HG03565 (cell line): ENCODE results near the gene SCN8A.
"Not testable (repeated sequence)": the region's sequence is repeated elsewhere in the genome, so short reads cannot be mapped to it uniquely, and the experiment has no call there.

Source experiments
- ATAC-seq: cut with Tn5 transposase; IDR thresholded peaks from one replicate; pipeline ENCODE4 v1.9.1; 2021; ENCODE audit warnings: mild to moderate bottlenecking, moderate library complexity; ENCODE audit not compliant: unreplicated experiment

Gene SCN8A

DNA sequence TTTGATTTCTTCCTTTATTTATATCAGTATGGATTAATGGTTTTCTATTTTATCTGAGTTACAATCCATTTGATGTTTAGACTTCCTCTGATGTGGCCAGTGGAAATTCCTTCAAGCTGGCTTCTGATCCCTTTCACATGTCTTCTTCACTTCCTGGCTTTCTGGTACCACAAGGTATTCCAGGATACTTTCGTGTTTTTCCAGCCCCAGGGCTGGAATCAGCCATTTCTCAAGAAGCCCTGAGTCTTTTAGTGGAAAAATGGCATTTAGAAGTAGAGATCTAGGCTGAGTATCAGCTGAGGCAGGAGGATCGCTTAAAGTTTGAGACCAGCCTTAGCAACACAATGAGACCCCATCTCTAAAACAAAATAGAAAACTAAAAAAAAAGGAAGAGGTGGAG, 164.2 kb downstream of the SCN8A start:
- no peak for ATAC-seq

DNA sequence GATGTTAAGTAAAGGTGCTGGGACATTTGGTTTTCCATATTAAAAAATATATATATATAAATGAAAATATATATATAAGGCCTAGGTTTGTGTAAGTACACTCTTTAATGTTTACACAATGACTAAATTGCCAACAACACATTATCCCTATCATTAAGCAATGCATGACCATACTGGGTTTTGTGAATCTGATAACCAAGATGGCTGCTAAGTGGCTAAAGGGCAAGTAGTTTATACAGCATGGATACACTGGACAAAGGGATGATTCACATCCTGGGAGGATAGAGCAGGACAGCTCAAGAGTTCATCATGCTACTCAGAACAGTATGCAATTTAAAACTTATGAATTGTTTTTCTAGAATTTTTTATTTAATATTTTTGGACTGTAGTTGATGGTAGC, 168.1 kb downstream of the SCN8A start:
- ATAC-seq, result no peak

DNA sequence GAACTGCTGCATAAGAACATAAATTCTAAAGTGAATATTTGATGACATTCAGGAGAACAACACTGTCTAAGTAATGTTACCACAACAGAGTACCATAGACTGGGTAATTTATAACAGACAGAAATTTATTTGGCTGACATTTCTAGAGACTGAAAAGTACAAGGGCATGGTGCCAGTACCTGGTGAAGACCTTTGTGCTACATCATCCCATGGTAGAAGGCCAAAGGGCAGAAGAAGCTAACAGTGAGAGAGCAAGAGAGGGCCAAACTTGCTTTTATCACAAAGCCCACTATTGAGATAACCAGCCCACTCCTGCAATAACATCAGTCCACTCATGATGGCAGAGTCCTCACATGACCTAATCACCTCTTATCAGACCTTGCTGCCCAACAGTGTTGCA, 168.7 kb downstream of the SCN8A start:
- ATAC-seq, result no peak

DNA sequence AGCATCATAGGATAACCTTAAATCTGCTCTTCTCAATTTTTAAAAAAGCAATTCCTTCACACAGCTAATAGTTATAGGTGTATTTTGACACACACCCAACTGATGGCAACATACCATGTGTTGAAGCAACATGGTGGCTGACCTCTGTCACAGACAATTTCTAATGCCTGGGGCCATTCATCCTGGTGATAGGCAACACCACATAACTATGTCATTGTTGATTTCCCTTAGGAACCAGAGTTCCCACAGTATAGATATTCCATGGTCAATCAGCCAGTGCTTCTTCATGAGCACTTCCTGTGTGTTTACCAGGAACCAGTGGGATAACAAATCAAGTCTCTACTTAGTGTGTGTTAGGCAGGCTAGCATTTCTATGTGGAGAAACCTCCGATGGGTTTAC, 169.2 kb downstream of the SCN8A start:
- ATAC-seq, result no peak

DNA sequence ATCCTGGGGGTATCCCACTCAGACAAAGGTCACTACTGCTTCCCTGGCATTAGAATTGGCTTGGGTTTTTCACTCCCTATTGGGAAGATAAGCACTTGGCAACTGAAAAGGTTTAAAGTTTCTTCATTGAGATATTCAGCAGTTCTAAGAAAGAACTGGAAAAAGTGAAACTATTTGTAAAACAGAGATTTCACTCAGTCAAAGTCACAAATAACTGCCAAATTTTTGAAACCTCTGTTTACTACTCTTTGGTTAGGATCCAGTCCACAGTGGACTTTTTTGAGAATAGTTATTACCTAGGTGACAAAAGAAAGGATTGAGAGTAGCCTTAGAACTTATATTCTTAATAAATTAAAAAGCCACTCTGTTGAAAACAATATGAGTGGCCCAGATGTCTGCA, 172.7 kb downstream of the SCN8A start:
- ATAC-seq, result no peak

DNA sequence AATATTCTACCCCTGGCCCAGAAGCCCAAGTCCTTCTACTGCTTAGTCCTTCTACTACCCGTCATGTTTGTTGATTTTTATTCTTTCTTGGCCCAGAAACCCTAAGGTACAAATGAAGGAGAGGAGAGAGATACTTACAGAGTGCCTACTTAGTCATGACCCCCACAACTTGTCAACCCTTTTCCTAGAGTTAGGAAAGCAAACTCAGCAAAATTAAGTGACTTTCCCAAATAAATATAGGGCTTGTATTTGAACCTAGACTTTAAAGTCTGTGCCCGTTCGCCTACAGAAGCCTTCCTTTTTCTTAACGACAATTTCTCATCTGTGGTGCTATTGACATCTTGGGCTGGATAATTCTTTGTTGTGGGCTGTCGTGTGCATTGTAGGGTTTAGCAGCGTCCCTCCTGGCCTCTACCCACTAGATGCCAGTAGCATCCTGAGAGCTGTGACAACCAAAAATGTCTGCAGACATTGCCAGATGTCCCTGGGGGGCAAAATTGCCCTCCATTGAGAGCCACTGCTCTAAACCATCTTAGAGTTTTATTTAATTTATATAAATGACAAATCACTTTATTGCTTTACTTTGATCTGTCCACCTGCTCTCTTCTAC, 175.1 kb downstream of the SCN8A start:
- ATAC-seq, result no peak

DNA sequence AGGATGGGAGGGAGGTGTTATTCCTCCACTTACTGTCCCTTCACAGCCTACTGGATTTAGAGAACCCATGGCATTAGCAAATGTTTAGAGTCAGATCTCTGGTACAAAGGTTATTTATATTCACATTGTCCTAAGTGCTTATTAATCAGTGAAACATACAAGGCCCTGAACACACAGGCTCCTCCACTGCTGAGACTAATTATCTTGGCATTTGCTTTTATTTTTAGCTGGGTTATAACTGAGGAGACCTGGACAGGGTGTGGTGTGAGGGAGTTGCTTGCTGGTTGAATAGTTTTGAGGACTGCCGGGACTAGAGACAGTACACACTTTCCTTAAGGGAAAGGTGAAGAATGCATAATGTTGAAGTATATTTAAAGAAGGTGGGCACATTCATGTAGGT, 180.0 kb downstream of the SCN8A start:
- ATAC-seq, result no peak

DNA sequence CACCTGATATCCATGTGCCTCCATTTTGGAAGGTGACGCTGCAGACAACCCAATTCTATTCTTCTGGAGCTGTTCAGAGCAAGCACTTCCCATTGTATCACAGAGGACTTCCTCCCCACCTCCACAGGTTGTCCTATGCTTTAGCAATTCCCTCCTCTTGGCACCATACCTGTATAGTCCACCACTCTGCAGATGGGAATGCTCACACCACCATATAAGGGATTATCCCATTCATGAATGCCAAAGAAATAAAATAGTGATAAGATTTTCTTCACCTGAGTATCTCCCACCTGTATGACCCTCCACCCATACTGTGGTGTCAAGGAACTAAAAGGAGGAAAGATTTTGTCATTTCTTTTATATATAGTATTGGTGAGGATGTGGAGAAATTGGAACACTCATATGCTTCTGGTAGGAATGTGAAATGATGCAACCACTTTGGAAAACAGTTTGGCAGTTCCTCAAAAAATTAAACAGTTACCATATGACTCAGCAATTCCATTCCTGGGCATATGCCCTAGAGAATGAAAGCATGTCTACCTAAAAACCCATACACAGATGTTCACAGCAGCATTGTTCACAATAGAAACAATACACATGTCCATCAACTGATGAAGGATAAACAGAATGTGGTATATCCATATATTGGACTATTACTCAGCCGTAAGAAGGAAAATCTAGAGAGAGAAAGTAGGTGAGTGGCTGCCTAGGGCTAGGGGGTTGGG, 182.3 kb downstream of the SCN8A start:
- ATAC-seq, result no peak

DNA sequence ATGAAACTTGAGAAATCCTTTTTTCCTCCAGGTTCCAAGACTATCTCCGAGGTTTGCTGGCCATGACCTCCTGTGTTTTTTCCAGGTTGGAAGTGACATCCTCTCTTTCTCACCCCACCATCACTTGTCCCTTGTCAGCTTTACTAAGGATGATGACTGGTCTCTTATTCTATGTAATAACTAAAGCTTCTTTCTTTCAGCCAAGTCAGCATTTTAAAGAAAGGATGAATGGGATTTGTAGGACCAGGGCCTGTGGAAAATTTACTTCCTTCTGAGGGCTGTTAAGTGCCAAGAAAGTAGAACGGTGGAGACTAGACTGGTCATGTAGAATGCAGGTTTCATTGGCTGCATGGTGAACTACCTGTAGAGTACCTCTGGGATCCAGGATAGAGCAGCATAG, 183.9 kb downstream of the SCN8A start:
- no peak for ATAC-seq

DNA sequence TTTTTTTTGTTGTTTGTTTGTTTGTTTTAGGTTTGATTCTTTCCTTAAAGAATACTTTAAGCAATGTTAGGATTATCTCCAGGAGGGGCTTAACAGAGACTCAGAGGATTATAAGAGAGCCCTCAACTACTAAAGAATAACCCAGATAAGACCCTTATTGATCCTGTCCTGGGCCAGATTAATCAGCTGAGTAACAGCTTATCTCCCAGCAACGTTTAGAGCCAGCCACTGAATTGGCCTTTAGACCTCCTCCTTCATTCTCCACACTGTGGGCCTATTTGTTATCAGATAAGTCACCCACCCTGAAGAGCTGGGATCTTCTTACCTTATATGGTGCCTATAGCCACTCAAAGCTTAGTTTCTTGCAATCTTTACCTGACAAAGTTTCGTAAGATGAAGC, 186.4 kb downstream of the SCN8A start:
- no peak for ATAC-seq

DNA sequence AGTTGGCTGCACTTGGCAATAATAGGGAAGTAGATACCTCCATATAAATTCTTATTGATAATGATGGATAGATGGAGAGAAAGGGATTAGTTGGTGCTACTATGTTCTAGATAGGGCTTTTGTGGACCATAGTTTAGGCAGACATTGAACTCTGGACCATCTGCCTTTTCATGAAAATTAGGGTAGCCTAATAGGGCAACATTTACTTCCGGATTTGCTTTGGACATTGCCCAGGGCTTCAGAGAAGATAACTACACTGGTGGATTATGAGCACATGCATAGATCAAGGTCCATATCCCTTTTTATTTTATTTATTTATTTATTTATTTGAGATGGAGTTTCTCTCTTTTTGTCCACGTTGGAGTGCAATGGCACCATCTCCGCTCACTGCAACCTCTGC, 186.9 kb downstream of the SCN8A start:
- ATAC-seq, result no peak

DNA sequence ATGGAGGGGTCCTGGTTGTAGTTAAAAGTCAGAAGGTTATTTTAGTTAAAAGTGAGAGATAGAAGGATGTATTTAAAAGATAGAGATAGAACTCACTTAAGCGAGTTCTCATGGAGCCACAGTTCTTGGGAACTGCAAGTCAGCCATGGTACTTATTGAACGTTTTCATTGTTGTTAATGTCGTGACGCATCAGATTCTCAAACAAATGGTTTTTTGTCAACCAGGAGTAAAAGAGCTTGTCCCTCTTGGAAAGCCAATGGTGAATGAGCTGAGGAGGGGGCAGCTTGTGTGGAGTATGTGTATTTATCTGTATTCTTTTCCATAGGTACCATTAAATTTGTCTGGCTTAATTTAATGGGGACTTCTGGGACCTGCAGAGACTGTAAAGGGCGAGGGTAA, 188.8 kb downstream of the SCN8A start:
- ATAC-seq, result no peak

DNA sequence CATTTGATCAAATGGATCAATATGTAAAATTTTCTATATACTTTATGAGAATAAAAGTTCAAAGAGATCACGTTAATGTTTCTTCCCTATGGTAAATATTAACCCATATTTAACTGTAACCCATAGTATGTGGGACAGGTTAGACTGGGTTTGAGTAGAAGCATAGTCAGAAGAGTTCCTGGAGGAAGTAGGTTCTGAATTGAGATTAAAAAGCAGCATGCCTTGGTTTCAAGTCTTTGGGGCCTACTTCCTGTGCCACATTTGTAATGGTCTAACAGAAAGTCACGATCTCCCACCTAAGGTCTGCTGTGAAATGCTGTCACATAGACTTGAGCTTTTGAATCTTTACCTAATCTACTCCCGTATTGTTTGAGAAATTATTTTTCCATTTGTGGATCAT, 193.7 kb downstream of the SCN8A start:
- ATAC-seq, result no peak

DNA sequence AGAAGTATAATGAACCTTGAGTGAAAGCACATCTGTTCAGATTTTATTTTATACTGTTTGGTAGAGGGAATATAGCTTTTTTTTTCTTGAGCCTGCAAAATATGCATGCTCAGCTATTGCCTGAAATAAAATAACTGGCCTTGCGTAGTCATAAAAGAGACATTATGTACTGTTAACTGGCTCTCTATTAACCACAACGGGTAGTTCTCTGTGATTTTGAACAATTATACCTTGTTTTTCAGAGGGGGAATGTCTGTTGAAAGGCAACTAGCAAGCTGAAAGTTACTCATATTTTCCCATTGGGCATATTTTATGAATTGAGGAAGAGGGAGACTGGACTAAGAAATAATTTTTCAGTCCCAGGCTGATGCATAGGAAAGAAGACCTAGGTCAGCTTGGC, 194.9 kb downstream of the SCN8A start:
- ATAC-seq, result no peak

DNA sequence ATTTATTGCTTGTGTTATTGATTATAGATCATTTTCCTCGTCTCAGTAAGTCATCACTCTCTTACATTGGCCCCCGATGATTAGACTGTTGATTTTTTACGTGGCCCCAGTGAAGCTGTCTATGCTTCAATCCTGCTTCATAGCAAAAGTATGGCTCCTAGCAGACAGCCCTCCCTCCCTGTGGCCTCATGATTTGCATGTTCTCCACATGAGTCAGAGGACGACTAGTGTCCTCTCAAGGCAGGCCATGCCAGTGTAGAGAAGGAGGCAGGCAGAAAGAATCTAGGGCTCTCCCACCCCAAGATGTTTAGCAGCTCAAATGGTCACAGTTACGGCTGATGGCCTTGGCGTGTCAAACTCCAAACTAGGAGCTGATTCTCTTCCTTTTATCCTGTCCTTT, 197.8 kb downstream of the SCN8A start:
- ATAC-seq, result no peak

DNA sequence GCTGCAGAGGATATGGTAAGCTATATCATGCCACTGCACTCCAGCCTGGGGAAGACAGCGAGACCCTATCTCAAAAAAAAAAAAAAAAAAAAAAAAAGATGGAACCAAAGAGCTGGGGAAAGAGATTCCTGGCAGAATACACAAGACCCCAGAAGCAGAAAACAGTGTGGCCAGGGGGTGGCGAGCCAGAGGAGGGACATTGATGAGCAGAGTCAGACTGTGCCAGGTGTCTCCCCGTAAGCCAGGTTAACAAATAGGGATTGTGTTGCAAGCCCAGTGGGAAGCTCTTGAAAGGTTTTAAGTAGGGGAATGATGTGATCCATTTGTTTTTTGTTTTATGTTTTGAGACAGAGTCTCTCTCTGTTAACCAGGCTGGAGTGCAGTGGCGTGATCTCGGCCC, 201.4 kb downstream of the SCN8A start:
- ATAC-seq, result no peak

DNA sequence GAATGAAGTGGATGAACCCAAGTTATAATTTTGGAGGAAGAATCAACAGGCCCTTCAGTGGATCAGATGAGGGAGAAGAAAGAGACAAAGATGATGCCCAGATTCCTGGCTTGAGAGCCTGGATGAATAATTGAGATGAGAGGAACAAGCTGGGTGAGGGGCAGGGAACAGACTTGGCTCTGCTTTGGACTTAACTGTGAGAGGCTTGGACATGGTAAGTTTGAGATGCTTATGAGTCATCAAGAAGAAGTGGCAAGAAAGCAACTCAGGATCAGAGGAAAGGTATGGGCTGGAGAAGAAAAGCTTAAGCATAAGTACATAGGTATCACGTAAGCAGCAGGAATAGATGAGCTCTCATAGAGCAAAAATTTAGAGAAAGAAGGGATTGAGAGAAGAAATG, 202.2 kb downstream of the SCN8A start:
- no peak for ATAC-seq

DNA sequence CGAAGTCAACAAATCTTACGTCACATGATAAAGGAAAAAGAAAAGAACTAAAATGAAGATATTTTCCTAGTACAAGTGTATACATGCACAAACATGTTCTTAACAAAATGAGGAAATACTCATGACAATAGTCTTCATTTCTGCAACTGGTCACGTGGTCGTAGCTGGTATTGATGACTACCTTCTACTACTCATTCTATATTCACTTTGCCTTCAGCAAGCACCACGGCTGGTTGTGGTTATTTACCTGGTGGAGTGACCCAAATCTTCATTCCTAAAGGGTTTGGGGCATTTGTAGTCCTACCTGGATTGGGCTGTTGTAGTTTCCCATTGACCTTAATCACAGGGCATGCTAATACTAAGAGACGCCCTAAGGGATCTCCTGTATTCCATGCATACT, 206.3 kb downstream of the SCN8A start:
- ATAC-seq, result no peak

DNA sequence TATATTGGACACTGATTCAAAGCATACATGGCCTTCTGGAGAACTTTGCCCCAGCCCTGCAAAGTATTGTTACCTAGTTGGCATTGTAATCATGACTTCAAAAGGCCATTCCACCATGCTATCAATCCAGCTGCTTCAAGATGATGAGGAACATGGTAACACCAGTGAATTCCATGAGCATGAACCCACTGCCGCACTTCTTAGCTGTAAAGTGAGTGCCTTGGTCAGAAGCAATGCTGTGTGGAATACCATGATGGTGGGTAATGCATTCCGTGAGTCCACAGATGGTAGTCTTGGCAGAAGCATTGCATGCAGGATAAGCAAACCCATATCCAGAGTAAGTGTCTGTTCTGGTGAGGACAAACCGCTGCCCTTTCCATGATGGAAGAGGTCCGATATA, 207.0 kb downstream of the SCN8A start:
- not testable (repeated sequence) for ATAC-seq

DNA sequence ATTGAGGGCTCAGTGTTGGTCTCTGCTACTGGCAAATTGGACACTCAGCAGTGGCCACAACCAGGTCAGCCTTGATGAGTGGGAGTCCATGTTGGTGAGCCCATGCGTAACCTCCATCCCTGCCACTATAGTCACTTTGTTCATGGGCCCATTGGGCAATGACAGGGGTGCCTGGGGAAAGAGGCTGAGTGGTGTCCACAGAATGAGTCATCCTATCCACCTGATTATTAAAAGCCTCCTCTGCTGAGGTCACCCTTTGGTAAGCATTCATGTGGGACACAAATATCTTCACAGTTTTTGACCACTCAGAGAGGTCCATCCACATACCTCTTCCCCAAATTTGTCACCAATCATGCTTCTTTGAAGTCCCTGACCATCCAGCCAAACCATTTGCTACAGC, 207.5 kb downstream of the SCN8A start:
- ATAC-seq, result no peak

DNA sequence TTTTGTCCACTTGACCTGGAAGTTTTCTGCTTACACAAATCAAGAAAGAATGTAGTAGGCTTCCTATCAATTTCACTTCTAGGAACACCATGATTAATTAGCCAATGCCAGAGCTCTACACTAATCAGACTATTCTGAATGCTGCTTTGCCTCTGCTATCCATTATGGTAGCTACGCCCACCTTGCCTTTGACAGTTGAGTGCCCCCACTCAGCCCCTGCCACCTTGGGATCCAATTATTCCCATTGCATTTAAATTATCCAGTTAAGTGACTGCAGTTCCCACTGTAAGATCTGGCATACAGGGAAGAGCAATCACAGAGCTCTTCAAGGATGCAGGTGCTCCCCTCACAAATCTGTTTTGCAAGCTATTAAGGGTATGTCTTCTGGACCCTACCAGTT, 210.0 kb downstream of the SCN8A start:
- no peak for ATAC-seq

DNA sequence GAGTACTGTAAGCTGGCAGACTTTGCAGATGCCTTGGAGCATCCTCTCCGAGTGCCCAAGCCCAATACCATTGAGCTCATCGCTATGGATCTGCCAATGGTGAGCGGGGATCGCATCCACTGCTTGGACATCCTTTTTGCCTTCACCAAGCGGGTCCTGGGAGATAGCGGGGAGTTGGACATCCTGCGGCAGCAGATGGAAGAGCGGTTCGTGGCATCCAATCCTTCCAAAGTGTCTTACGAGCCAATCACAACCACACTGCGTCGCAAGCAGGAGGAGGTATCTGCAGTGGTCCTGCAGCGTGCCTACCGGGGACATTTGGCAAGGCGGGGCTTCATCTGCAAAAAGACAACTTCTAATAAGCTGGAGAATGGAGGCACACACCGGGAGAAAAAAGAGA, 215.9 kb downstream of the SCN8A start:
- no peak for ATAC-seq

DNA sequence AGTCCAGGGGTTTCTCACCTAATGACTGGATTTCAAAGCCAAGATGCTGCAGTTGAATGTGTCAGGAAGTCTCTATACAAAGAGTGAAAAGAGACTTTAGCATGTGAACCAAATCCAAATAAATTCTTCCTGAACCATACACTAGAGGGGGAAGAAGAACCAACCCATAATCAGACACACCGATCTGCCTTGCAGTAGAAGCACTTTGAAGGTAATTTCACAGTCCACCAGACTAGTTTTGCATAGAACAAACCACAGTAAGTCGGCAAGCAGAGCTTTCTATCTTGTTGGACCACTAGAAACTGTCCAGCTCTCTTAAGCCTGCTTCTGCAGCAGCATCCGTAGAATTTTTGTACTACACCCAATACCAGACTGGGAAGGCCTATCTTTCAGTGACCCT, 218.2 kb downstream of the SCN8A start:
- no peak for ATAC-seq
